GM21528 (cell line): ENCODE data around the gene TMEM158.
A peak's percentile ranks its signal among the peaks of the same experiment; 100 is the strongest.

Experiments
- ATAC-seq: cut with Tn5 transposase; IDR thresholded peaks from one replicate; pipeline ENCODE4 v1.9.1; 2021; ENCODE audit warnings: mild to moderate bottlenecking, moderate library complexity; ENCODE audit not compliant: unreplicated experiment, low FRiP score

The TMEM158 gene

DNA sequence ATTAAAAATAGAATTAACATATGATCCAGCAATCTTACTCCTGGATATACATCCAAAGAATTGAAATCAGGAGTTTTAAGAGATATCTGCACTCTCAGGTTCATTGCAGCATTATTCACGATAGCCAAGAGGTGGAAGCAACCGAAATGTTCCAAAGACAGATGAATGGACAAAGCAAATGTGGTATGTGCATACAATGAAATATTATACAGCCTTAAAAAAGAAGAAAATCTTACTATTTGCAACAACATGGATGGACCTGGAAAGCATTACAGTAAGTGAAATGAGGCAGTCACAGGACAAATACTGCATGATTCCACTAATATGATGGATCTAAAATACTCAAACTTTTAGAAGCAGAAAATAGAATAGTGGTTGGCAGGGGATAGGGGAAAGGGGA is 9.3 kb upstream of the TMEM158 start:
- no peak for ATAC-seq

DNA sequence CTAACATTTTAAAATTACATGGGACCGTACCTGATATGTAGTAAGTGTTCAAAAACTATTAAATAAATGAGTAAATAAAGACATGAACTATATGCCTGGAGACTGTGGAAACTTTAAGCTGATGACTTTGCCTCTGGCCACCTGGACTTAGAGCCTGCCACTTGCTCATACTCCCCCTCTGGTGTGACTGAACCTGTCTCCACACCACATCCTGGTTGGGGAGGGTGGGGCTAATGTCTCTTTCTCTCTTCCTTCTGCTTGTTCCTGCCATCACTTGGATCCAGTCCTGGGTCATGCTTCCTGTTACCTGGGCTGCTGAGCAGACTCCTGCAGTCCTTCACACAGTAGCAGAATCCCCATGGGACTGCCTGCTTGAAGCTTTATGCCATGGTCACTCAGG is 8.2 kb upstream of the TMEM158 start:
- no peak for ATAC-seq

DNA sequence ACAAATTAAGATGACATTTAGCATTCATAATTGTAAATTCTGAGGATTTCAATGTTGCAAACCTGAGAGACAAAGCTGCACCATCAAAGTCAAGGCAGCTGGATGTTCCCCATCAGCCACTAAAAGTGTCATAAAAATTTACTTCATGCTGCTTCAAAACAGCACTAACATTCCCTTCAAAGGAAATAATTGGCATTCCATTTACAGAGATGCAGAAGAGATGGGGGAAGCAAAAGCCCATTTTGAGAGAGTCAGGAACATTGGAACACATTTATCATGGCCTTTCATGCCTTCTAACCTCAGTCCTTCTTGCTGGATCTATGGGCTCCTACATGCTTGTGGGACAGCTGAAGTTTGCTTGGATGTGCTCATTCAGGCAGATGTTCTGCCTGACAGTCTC is 6.4 kb upstream of the TMEM158 start:
- no peak for ATAC-seq

DNA sequence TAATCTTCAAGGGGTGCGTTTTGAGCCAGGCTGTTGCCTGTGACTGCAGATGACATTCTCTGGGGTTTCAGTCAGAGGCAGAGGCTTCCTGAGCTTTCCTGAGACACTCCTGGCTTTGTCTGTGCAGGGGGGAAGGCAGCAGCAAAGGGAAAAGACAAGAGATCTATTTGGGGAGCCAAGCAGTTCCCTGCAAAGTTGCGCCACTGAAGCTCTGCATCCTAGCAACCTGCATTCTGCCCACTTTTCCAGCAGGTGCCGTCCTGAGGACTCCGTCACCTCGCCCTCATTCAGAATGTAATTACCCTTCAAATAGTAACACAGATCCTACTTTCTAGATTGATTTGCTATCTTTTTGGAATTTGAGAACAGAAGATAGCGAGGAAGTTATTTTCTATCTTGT is 1.9 kb upstream of the TMEM158 start:
- ATAC-seq = no peak

DNA sequence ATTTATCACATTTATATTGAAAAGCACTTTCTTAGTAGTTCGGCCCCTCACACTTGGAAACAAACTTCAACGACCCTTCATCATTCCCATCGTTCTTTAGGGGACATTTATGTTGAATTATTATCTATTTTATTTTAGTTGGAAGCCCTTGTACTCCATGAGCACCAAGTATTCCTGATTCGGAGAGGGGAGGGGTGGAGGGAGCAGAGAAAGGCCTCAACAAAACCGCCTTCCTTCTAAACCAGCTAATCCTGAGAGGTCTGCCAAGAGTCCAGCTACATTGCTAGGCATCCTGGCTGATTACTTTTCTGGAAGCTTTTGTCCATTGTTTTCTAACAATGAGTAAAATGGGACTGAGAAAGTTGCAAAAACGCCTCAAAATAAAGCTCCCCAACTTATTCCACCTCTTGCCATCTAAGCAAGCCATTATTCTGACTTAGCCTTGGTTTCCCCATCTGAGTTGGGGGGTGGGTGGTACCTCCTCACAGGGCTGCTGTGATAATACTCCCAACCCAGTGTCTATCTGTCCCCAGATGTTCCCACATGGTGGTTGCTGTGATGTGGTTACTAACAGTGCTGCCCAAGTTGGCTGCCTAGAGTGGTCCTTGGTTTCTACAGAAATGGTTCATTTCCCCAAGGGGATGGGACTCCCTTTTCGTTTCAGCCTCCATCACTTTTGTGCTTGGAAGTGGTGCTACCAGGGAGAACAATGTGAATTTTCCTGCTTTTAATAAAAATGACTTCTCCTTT is 1.2 kb upstream of the TMEM158 start:
- ATAC-seq = no peak

DNA sequence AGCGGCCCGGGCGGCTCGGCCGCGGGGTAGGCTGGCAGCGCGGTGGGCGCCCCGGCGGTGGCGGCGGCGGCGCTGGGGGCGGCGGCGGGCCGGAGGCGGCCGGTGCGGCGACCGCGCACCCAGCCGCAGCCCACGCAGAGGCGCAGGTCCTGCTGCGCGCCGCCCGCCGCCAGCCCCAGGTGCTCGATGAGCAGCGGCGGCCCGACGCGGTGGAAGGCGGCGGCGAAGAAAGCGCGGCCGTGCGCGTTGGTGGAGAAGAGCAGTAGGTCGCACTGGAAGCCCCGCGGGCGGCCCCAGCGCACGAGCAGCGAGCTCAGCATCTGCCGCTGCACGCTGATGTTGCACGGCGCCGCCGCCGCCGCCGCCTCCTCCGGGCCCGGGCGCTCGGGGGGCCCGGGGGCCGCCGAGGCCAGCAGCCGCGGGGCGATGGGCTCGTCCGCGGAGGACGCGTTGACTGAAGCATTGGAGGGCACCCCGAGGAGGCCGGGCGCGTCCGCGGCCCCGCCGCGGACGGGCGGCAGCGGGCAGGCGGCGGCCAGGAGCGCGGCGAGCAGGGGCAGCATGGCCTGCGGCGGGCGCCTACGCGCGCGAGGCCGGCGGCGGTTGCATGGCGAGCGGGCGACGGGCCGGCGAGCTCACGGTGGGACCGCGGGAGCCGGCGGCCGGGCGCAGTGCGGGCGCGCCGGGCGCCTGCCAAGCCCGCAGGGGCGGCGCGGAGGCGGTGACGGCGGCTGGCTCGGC is 452 bp downstream of the TMEM158 start:
- peak; percentile 36 for ATAC-seq

DNA sequence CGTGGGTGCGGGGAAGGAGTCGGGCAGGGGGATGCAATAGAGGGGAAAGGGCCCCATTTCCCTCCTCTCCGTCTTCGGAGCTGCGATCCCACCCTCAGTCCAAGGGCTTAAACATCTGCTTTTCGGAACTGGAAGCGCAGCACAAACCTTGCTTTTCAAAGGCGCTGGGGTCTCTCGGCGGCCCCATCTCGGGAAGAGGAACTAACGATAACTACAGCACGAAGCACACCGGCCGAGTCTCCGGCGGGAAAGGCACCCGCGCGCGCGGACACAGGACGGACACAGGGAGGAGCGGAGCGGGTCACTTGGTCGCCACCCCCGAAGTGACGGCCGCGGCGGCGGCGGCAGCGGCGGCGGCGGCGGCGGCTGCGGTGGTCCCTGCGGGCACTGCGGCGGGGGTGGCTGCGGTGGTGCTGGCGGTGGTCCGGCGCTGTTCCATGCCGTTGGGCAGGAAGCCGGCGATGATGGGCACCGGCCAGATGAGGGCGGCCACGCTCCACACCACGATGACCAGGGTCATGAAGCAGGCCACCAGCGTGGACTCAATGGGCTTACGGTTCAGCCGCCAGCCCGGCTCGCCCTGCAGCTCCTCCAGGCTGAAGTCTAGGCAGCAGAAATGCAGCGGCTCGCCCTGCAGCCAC is 1.1 kb downstream of the TMEM158 start:
- ATAC-seq = peak; percentile 22

DNA sequence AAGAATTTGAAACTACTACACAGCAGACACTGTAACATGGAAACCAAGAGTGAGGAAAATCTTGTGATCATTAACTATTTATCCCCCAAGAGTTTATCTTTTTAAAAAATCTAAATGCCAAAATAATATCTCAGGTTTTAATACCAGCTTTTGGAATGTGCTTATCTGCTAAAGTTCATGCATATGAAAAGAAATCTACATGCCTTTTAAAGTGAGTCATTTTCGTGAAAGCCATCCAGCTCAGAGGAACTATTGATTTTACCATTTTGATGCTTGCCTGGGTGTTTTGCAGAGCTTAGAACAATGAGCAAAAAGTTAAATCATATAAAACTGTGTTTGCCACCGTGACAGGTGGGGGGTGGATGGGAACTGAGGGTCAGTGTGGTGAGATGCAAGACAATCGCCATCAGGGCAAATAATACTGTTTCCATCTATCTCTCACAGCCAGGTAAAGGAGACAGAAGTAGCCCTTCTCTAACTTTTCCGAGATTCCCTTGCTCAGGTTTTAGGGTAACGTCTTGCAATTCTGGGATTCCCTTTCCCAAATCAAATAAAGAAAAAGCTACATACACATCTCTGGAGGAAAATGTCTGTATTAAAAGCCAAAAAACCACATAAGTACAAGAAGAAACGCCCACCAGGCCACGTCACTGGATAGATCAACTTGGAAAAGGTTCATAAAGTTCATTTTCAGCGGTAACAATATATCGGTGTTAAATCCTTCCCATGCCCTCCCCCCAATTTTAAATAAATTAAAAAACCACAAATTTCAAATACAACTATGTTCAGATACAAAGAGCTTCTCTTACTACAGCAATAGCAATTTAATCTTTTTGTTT is 2.0 kb downstream of the TMEM158 start:
- ATAC-seq = no peak

DNA sequence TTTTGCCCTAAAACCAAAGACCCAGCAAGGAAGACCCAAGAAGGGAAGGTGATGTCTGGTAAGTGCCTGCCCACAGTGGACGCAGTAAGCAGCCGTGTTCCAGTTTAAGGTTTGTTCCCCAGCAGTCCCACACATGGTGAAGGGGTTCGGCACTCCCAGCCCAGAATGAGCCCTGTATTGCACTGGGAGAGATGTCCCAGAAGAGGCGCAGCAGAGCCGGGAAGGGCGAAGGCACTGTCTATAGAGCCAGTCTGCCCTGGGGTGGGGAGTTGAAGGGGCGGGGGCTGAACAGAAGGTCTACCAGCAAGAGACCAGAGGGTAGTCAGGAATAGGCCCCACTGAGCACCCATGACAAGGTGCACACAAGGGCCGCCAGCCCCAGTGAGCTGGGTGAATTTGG is 6.4 kb downstream of the TMEM158 start:
- no peak for ATAC-seq

DNA sequence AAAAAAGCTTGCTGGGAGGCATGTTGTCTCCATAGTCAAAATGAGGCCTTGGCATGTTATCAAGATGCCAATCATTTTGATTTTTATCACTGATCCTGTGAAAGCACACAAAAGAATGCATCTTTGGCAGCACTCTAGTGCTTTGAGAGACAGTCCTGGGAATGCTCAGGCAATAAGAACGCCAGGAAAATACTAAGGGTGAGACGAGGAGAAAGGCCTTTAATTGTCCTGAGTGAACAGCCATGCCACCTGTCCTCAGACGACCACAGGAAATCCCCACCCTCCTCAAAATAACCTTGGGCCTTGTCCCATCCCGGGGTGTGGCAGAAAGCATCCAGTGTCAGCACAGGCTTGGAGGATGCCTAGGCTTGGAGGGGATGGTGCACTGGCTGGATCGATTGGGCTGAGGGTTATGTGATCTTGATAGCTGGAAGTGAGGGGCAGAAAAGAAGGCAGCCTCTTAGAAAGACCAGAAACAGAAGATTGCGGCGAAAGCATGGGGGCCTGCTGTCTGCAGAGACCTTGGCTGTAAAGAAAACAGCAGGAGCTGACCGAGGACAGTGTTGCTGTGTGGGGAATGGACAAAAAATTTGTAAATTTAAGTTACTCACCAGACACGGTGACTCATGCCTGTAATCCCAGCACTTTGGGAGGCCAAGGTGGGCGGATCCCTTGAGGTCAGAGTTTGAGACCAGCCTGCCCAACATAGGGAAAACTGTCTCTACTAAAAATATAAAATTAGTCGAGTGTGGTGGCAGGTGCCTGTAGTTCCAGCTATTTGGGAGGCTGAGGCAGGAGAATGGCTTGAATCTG is 7.3 kb downstream of the TMEM158 start:
- ATAC-seq = no peak

DNA sequence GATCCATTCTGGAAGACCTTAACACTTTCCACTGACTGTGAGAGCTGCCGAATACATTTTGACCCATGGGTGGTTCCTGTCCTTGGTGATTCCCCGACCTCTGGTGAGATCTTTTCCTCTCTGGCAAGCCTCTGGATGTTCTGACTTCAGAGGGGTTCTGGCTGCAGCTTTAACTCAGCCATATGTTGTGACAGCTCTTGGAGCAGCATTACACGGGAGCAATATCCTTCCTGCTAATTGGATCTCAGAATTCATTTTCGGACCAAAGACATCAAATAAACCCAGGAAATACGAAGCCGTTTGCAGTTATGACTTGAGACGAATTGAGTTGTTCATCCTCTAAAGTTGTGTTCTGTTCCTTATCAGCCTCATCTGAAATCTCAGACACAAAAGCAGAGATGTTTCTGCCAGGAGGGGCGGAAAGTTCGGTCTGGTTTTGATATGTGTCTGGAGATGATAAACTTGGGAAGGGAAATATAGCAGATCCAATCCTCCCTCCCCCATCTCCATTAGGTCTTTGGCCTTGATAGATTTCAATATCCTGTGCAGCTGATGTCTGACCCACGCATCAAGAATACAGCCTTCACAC is 10.0 kb downstream of the TMEM158 start:
- ATAC-seq = no peak

DNA sequence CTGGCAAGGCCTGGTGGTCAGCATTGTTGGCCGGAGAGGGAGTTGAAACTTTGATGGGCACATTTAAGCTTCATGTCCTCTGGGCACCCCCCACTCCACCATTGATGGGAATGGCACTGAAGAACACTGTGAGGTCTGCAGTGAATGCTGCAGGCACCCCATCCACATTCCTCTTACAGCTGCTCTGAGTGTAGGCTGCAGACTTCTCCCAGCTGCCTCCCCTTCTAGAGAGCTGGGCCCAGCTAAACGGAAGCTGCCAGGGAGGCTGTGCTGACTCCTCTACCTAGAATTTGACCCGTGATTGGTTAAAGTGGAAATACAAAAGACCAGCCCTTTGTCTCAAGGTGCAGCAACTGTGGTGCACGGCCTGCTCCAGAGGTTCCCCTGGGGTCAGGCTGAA is 10.6 kb downstream of the TMEM158 start:
- no peak for ATAC-seq

DNA sequence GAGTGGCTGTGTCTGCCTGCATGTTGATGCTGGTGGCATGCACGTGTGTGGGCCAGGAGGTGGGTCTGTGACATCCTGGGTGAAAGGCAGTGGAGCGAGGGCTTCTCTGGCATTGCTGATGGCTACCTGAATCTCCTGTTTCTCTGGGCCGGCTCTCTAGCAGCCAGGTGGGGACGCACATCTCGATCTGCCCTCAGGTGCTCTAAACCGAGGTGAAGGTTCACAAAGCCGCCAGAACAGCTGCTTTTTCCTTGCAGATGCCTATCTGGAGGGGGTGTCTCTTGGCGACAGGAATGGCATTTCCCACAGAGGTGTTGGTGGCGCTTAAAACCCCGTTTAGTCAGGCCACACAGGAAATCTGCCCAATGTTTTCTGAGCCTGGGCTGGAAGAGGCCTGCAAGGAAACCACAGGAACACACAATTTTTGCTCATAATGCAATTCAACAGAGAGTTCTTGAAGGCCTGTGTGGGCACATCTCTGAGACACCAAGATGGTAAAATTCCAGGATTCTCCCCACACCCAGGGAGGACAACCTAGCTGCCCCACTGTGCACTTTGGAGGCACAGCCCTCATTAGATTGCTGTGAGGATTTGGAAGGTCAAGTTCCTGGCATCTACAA is 11.9 kb downstream of the TMEM158 start:
- ATAC-seq = no peak

DNA sequence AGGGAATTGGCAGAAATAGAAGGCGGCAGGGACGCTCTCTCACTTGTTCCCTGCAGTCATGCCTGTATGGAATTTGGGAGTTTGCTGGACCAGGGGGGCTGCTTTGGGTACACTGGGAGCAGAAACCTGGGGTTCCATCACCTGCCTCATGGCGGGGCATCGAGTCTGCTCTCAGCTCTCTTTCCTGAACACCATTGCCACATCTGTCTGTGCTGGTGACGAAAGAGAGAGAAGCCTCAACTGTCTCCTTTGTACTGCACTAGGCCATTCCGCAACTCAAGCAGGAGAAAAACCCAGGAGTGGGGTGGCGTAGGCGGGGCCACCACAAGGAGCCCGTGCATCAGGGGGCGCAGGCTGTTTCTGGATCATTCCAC is 14.0 kb downstream of the TMEM158 start:
- ATAC-seq = no peak

DNA sequence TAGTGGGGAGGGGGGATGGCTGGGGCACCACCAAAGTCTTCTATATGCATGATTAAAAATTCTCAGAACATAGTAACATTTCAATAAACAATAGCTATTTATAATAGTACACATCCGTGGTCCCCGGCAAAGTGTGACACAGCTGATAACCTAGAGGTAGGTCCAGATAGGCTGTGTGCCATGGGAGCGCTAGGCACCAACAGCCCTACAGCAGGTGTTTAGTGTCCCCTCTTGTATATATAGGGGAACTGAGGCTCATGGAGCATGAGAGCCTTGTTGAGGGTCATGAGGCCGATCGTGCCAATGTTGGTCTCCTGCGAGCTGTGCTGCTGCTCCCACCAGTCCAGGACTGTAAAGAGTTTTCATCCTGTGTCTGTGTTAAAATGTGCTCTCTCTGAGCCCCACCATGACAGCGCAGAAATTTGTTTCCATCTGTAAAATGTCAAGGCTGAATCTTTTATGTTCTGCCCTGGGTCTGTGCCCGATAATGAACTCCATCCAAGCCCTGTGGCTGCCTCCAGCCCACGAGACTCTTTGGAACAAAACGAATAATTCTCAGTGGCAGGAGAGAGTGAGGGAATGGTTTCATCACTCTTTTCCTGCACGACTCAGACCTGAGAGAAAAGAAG is 14.5 kb downstream of the TMEM158 start:
- no peak for ATAC-seq

DNA sequence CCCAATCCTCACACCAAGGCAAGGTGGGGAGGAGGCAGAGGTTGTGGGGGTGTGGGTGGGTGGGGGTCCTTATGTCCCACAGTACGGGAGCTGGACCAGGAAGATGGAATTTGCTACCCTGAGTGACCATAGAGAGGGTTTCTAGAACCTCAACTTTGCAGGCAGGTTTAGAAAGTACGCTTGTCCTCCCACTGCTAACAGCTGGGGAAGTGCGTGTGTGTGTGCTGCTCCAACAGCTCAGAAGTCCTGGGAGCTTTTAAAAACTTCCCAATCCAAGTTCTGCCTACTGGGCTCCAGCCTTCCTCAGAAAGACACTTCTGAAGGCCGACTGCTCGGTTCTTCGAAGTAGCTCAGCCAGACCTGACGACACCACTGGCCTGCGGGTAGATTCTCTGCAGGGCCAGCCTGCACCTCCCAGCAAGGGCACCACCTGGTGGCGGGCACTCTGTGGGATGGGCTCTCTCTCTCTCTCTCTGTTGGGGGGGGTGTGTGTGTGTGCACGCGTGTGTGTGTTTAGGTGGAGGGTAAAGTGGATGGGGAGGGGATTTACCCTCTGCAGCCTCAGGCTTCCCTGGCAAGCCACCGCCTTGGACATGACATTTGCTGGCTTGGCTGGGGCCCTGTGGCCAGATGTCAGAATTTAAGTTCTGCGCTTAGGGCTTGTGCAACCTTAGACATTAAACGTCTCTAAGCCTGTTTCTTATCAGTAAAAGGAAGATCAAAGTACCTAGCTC is 15.6 kb downstream of the TMEM158 start:
- ATAC-seq = no peak

DNA sequence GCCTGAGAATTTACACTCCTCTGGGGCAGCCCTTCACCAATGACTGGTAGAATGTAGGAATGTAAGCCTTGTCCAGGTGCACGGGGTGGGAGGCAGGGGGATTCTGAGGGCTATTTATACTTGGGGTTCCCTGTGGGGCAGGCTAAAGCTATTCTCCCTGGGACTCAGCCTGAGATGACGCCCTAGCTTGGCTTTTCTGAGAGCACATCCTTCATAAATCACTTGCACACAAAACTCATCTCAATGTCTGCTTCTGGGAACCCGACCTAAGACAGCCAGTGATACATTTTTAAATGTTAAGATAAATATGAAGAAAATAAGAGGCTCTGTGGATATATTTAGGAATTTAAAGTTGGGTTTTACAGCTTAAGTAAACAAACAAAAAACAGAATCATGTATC is 16.6 kb downstream of the TMEM158 start:
- no peak for ATAC-seq

DNA sequence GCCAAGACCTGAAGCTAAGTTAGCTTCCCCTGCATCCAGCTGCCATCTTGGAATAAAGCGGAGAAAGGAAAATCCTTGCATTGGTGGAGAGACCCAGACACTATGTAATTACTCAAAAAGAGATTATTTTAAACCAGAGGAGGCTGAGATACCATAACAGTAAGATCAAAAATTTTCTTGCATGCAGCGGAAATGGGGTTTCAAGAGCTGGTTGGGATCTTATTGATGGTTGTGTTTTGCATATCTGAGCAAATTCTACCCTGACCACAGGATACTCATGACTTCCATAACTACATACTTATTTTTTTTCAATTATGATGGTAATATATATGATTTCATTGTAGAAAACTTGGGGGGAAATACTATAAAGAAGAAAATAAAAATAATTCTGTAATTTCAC is 17.5 kb downstream of the TMEM158 start:
- no peak for ATAC-seq
